HG03342 (cell line): Measurements from ENCODE around the gene USP51.
A peak's percentile ranks its signal among the peaks of the same experiment; 100 is the strongest.
"Not testable (repeated sequence)": the region's sequence is repeated elsewhere in the genome, so short reads cannot be mapped to it uniquely, and the experiment has no call there.

Experiments
- ATAC-seq: cut with Tn5 transposase; IDR thresholded peaks from one replicate; pipeline ENCODE4 v1.9.1; 2021; ENCODE audit warnings: mild to moderate bottlenecking, moderate library complexity; ENCODE audit not compliant: unreplicated experiment

USP51 gene

GRCh38 chrX:55489314-55490009 is at the start of gene USP51:
Gene USP51, minus strand, starts transcription at chrX:55489848. Its CDS starts 909 bp downstream, at chrX:55488939.
- peak; percentile 47 for ATAC-seq

GRCh38 chrX:55524487-55524886 is 34.8 kb upstream of the USP51 start:
- no peak for ATAC-seq

- no peak for ATAC-seq
Observed at GRCh38 chrX:55523356-55523755, 33.7 kb upstream of the USP51 start.

GRCh38 chrX:55522596-55523276 is 33.1 kb upstream of the USP51 start:
- no peak for ATAC-seq

- no peak for ATAC-seq
Observed at GRCh38 chrX:55521687-55522086, 32.0 kb upstream of the USP51 start.

GRCh38 chrX:55516794-55517481 is 27.3 kb upstream of the USP51 start:
- not testable (repeated sequence) for ATAC-seq

- ATAC-seq = not testable (repeated sequence)
Observed at GRCh38 chrX:55513045-55513737, 23.5 kb upstream of the USP51 start.

GRCh38 chrX:55508410-55509152 is 18.9 kb upstream of the USP51 start:
- peak; percentile 67 for ATAC-seq

- not testable (repeated sequence) for ATAC-seq
Observed at GRCh38 chrX:55507699-55508098, 18.1 kb upstream of the USP51 start.

- not testable (repeated sequence) for ATAC-seq
Observed at GRCh38 chrX:55507010-55507409, 17.4 kb upstream of the USP51 start.

GRCh38 chrX:55490974-55491373 is 1.3 kb upstream of the USP51 start:
- no peak for ATAC-seq

- ATAC-seq = no peak
Observed at GRCh38 chrX:55490121-55490520, 473 bp upstream of the USP51 start.

GRCh38 chrX:55488593-55489313 is 895 bp downstream of the USP51 start:
- peak; percentile 48 for ATAC-seq

- peak; percentile 8 for ATAC-seq
Observed at GRCh38 chrX:55488006-55488592, 1.5 kb downstream of the USP51 start.

GRCh38 chrX:55487143-55487542 is 2.5 kb downstream of the USP51 start:
- ATAC-seq = no peak

GRCh38 chrX:55486736-55487135 is 2.9 kb downstream of the USP51 start:
- no peak for ATAC-seq

GRCh38 chrX:55484948-55485347 is 4.7 kb downstream of the USP51 start:
- no peak for ATAC-seq

GRCh38 chrX:55480390-55481062 is 9.1 kb downstream of the USP51 start:
- ATAC-seq = no peak

- ATAC-seq = not testable (repeated sequence)
Observed at GRCh38 chrX:55479956-55480355, 9.7 kb downstream of the USP51 start.
